ENCODE results near the gene CDC7.

Gene CDC7

GRCh38 chr1:91569411-91570119, 68.9 kb downstream of the CDC7 start:
- Histone ChIP-seq H3K4me3 (ENCODE audit: control insufficient read depth in 1 of 7, extremely low read depth in 1 of 7, insufficient read depth in 4 of 7, low read depth in 2 of 7, low read length in 6 of 7) (no peak overlapping the region), H3K36me3 (ENCODE audit: control insufficient read depth in 4 of 4, insufficient read depth in 4 of 4, low read length in 3 of 4) (no peaks in the 10 kb centered on the region), H3K27ac (ENCODE audit: insufficient read depth in 1 of 2, low read depth in 1 of 2, low read length in 2 of 2, poor library complexity in 1 of 2, severe bottlenecking in 2 of 2) (no peak overlapping the region), H3K4me1 (ENCODE audit: control extremely low read depth in 1 of 4, control insufficient read depth in 4 of 4, insufficient read depth in 4 of 4, low read length in 3 of 4) (peaks cover 3 to 9% (median 8%) of the 10 kb centered on the region in 4 experiments), H3K27me3 (replicated peaks in 2 of 5; ENCODE audit: control insufficient read depth in 4 of 5, insufficient read depth in 5 of 5, low read length in 4 of 5) (no peaks in the 10 kb centered on the region), H3K9me3 (ENCODE audit: control extremely low read depth in 1 of 5, control insufficient read depth in 4 of 5, insufficient read depth in 2 of 5, low read depth in 1 of 5, low read length in 4 of 5) (no peaks in the 10 kb centered on the region)
- CTCF ChIA-PET, result no interaction called here
- no peak for DNase-seq
- 66% methylated on average over 4 of the region's 7 CpGs for WGBS (ENCODE audit: insufficient coverage)
- POLR2A ChIA-PET, result no interaction called here

- ChIA-PET POLR2A (no interaction called here), CTCF (no interaction called here)
- H3K27ac ChIP-seq (ENCODE audit: insufficient read depth in 1 of 2, low read depth in 1 of 2, low read length in 2 of 2, poor library complexity in 1 of 2, severe bottlenecking in 2 of 2), result no peak overlapping the region
- peaks cover 3 to 9% (median 8%) of the 10 kb centered on the region in 4 experiments for H3K4me1 ChIP-seq (ENCODE audit: control extremely low read depth in 1 of 4, control insufficient read depth in 4 of 4, insufficient read depth in 4 of 4, low read length in 3 of 4)
- no peak for DNase-seq
- H3K36me3 ChIP-seq (ENCODE audit: control insufficient read depth in 4 of 4, insufficient read depth in 4 of 4, low read length in 3 of 4), result no peaks in the 10 kb centered on the region
- WGBS (ENCODE audit: insufficient coverage), result 81% methylated on average over 2 of the region's 2 CpGs
- no peaks in the 10 kb centered on the region for H3K27me3 ChIP-seq (replicated peaks in 2 of 5; ENCODE audit: control insufficient read depth in 4 of 5, insufficient read depth in 5 of 5, low read length in 4 of 5)
- no peaks in the 10 kb centered on the region for H3K9me3 ChIP-seq (ENCODE audit: control extremely low read depth in 1 of 5, control insufficient read depth in 4 of 5, insufficient read depth in 2 of 5, low read depth in 1 of 5, low read length in 4 of 5)
- no peak overlapping the region for H3K4me3 ChIP-seq (ENCODE audit: control insufficient read depth in 1 of 7, extremely low read depth in 1 of 7, insufficient read depth in 4 of 7, low read depth in 2 of 7, low read length in 6 of 7)
These were observed 69.4 kb downstream of the CDC7 start for GRCh38 chr1:91570120-91570448.

GRCh38 chr1:91572044-91572443, 71.4 kb downstream of the CDC7 start:
- H3K27me3 ChIP-seq (replicated peaks in 2 of 5; ENCODE audit: control insufficient read depth in 4 of 5, insufficient read depth in 5 of 5, low read length in 4 of 5), result no peaks in the 10 kb centered on the region
- peaks cover 17 to 24% (median 21%) of the 10 kb centered on the region in 4 experiments for H3K4me1 ChIP-seq (ENCODE audit: control extremely low read depth in 1 of 4, control insufficient read depth in 4 of 4, insufficient read depth in 4 of 4, low read length in 3 of 4)
- no peaks in the 10 kb centered on the region for H3K9me3 ChIP-seq (ENCODE audit: control extremely low read depth in 1 of 5, control insufficient read depth in 4 of 5, insufficient read depth in 2 of 5, low read depth in 1 of 5, low read length in 4 of 5)
- ChIA-PET CTCF (no interaction called here), POLR2A (no interaction called here)
- H3K4me3 ChIP-seq (ENCODE audit: control insufficient read depth in 1 of 7, extremely low read depth in 1 of 7, insufficient read depth in 4 of 7, low read depth in 2 of 7, low read length in 6 of 7), result no peak overlapping the region
- H3K36me3 ChIP-seq (ENCODE audit: control insufficient read depth in 4 of 4, insufficient read depth in 4 of 4, low read length in 3 of 4), result no peaks in the 10 kb centered on the region
- H3K27ac ChIP-seq (ENCODE audit: insufficient read depth in 1 of 2, low read depth in 1 of 2, low read length in 2 of 2, poor library complexity in 1 of 2, severe bottlenecking in 2 of 2), result no peak overlapping the region
- WGBS (ENCODE audit: insufficient coverage), result 46% methylated on average over 10 of the region's 10 CpGs
- peak in 1 of 3 donors; percentile 22 for DNase-seq
